ENCODE data around the gene NAA35. TPM values are rescaled to one million over a fixed set of nuclear protein-coding genes. Genes with fewer than 3 reads are reported as not detected.

NAA35 gene
- total and polyA plus RNA-seq, 9 of the 15 experiments (the other 6 are each of a cell fraction or from before 2014, with no cell fraction given) = 17.7 to 43.9 (median 29.0) TPM

- TF ChIP-seq ZMIZ1 (IDR thresholded peaks at IDR 0.05; ENCODE audit: low read depth in 2 of 2, low read length in 2 of 2) = no peak
- TF ChIP-seq DMBX1 (CRISPR knock-in tag; IDR thresholded peaks at IDR 0.05; ENCODE audit: borderline replicate concordance) = no peak
- no peak for TF ChIP-seq ZNF445 (CRISPR knock-in tag; IDR thresholded peaks at IDR 0.05; ENCODE audit: low read depth)
- no peak for TF ChIP-seq U2AF1 (optimal IDR thresholded peaks at IDR 0.05; ENCODE audit: low read depth, low read length)
- TF ChIP-seq PREB (CRISPR knock-in tag; IDR thresholded peaks at IDR 0.05) = no peak
- TF ChIP-seq NUFIP1 (IDR thresholded peaks at IDR 0.05; ENCODE audit: partially characterized antibody) = no peak
- no peak for TF ChIP-seq ZNF134 (CRISPR knock-in tag; conservative IDR thresholded peaks at IDR 0.05)
- TF ChIP-seq MAFG (tag; conservative IDR thresholded peaks at IDR 0.05) = no peak
- TF ChIP-seq E4F1 (CRISPR knock-in tag; IDR thresholded peaks at IDR 0.05; ENCODE audit: borderline replicate concordance) = no peak
Observed at GRCh38 chr9:86039991-86040860, 99.3 kb downstream of the NAA35 start (continued).
